Superior temporal gyrus (tissue), 1 donor: ENCODE results near the gene TTC33.

Experiments used
- DNase-seq: peaks from one replicate; pipeline ENCODE4 v3.0.0-alpha.2; 2016; ENCODE audit errors: extremely low spot score

The TTC33 gene

DNA sequence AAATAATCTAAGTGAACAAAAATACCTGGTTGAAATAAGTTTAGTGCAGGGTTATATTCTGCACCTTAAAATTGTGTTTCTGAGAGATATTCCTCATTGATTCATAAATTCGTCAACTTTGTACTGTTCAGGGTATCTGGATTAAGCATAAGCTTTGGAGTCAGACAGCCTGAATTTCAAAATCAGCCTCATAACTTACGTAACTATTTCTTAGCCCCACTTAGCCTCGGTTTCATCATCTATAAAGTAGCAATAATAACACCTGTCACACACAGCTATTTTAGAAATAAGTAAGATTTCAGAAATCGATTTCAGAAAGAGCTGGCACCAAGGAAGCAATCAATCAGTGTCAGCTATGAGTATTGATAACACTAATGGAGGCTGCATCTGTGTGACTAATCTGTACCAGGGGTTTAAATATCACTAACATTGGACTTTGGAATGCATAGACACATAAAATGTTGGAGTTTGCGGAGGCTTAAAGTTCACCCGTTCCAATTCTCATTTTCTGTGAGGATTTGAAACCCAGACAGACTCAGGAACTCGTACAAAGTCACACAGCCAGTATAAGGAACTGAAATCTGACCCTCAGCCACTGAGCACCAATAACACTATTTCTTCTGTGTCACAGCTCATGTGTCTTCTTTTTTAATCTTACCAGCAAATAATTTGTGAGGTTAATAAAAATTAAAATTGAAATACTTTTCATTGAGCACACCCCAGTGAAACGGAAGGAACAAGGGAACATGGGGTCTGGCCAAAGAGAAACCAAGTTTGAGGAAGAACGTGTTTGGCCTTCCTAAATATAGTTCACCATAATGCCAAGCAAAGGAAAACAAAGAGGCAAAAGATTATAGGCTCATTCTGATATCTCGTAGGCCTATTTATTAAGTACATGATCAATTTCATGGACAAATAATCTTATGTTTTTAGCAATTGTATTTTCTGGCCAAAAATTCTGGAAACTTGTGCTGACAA lies 270.5 kb downstream of the TTC33 start:
- DNase-seq: no peak

DNA sequence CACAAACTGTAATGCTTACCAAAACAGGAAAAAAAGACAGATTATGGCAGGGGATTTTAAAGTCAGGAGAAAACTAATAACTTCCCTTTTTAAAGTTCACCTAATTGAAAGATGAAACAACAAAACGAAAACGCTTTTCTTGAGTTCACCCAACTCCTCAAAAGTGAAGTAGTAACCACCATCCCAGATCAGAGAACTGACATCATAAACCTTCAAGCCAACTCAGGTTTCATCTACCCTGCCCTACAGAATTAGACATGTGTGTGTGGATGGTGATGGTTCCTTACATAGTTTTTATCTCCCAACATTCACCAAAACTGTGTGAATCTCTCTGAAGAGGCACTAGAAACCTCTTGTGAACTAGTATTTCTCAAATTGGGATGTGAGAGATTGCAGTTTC lies 271.3 kb downstream of the TTC33 start:
- DNase-seq: no peak

DNA sequence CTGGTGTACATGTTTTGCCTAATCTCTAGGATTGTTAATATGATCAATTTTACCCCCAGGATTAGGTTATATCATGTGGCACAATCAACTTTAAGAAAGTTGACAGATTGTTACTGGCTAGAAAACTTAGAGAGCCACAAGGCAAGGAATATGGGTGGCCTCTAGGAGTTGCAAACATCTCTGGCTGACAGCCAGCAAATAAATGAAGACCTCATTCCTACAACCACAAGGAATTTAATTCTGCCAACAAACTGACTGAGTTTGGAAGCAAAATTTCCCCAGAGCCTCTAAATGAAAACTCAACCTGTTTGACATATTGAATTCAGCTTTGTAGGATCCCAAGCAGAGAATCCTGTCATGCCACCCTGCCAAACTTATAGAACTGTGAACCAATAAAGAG lies 272.4 kb downstream of the TTC33 start:
- DNase-seq: no peak

DNA sequence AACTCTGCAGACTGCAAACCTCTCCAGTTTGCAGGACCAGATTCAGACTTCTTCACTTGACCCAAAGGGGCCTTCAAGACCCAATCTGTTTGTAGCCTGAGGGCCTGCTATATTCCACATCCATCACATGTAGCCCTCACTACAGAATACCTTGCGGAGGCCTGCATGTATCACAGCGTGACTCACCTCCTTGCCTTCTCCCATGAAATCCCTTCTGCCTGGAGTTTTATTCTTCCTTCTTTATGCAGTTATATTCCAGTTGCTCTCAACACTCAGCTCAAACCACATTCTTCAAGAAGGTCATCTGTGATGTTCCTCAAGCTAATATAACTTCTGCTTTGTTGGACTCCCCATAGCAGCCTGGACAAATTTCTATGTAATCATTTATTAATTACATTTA lies 274.5 kb downstream of the TTC33 start:
- DNase-seq: no peak

DNA sequence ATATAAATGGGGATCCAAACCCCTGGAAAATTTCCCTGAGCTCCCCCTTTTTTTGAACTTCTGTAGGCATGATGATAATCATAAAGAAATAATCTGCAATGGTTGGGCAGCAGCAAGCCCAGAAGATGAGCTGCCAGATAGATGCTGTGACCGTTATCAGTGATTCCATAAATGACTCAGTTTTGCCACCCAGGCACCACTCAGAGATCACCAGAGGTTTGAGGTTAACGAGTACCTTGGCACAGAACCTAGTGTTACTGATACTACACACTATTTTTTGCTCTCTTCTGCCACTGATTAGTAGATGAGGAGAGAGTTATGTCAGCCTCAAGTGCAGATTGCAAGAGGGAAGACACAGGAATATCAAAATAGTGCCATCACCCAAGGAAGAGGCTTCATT lies 275.4 kb downstream of the TTC33 start:
- DNase-seq: no peak

DNA sequence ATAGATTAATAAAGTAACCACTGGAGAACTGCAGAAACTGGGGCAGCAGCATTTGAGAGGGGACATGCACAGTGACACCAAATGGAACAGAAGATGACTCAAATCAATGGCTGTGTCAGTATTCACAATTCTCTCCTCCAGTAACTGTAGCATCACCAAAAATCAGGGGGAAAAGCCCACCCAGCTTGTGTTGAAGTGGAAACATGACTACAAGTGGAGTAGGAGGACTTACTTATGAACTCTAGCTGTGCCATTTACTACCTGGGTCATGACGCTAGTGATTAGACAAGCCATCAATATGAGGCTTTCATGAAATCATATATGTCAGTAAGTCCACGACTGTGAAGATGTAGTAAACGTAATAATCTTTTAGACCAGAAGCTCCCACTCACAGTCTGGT lies 275.8 kb downstream of the TTC33 start:
- no peak for DNase-seq

DNA sequence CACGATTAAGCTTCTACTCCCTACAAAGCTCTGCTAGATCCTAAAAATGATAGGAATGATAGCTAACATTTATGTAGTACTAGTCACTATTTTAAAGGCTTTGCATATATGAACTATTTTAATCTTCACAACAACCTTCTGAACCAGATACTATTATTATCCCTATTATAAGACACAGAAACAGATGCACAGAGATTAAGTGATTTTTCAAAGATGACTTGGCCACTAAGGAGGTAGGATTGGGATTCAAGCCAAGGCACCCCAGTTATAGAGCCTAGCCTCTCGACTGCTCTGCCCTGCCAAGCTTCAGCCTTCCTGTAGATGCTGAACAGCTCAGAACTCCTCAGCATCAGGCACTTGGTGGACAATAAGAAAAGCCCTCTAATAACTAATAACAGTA lies 277.0 kb downstream of the TTC33 start:
- DNase-seq: no peak

DNA sequence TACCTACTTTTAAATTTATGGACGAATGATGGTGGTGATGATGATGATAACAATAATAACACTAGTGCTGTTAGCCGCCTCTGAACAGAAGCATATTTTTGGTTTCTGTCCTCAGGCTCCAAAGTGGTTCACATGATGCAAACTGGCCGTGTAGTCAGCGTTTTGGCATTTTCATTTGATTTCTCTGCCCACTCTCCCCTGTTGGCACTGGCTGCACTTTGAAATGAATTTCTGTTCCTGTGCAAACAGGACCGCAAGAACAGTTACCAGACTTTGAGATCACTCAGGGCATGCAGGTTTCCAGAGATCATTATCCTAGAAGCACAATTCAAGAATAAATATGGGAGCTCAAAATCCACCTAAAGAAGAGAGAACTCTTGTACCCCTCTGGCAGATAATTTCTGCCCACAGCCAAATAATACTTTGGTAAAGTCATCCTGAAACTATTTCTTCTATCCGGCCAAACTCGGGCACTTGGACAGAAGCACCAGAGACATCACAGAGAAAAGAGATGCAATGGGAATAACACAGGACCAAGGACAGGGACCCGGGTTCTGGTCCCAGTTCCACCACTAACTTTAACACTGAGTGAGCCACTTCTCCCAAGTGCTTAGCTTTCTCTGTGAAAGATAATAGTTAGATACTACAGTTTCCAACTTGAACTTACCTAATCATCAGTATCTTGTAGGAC lies 277.8 kb downstream of the TTC33 start:
- DNase-seq: no peak

DNA sequence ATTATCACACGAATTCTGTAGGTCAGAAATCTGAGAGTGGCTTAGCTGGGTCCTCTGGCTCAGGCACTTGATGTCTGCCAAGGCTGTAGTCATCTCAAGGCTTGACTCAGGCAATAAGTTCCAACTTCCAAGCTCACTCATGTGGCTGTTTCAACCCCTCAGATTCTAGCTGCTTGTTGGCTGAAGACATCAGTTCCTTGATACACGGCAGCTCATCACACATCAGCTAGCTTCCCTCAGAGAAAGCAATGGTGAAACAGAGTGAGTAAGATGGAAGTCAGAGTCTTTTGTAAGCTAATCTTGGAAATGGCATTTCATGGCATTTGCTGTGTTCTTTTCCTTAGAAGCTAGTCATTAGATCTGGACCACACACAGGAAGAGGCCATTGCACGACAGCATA lies 280.2 kb downstream of the TTC33 start:
- no peak for DNase-seq

DNA sequence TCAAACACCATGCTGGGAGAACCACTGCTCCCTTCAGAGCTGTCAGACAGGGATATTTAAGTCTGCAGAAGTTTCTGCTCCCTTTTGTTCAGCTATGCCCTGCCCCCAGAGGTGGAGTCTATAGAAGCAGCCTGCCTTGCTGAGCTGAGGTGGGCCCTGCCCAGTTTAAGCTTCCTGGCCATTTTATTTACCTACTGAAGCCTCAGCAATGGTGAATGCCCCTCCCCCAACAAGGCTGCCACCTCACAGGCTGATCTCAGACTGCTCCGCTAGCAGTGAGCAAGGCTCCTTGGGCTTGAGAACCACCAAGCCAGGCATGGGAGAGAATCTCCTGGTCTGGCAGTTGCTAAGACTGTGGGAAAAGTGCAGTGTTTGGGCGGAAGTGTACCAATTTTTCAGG lies 281.5 kb downstream of the TTC33 start:
- no peak for DNase-seq

DNA sequence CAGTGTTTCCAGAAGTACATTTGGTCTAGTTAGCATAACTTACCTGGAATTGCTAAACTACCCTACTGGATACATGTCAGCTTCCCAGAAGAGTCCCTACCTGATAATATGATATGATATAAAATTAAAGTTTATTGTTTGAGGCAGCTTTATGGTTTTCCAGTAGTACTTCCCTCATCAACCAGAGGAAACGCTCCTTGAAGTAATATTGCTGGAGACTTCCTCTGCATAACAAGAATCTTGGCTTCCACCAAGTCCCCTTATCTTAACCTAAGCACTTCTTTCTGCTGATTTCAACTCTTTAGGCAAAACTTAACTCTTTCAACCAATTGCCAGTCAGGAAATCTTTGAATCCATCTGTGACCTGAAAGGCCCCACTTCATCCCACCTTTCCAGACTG lies 290.3 kb downstream of the TTC33 start:
- no peak for DNase-seq

DNA sequence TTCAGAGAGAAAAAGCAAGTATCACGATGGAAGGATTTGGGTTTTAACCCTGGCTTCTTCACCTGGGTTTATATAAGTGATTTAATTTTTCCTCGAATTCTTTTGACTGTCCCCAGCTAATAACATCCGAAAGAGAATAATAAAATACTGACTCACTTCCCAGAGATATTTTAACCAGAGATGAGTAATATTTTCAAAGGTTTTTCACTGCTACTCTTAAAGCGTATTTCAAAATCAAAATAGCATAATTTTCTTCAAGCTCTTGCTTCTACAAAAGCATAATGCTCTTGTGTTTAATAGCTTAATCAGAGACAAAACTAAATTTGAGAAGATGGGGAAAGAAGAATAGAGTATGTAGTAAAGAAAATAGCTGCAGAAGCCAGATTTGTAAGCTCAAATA lies 291.2 kb downstream of the TTC33 start:
- DNase-seq: no peak
